Cardiac septum (tissue), 1 donor: ENCODE measurements around the gene ADARB2. TPM values are rescaled to one million over a fixed set of nuclear protein-coding genes. Genes with fewer than 3 reads are reported as not detected.

Source experiments
- DNase-seq: peaks from one replicate; pipeline ENCODE4 v3.0.0-alpha.2; 2020; ENCODE audit warnings: low spot score
- intact Hi-C: fragments of 100-400 bp; cut with DNase I; formaldehyde crosslinking; loops from one replicate; pipeline ENCODE4 v1.14.0; 2022
- total RNA-seq: library from RNA; stranded (reverse); fragmentation: NEBNext Ultra II Directional; extraction: Animal tissue kit (Norgen Biotek cat#: 25700); gene quantifications from one replicate; pipeline ENCODE4 v1.2.1, GENCODE V29; 2021
- donor health status: DM: no; HTN: no; CAD: no.

The ADARB2 gene
- total RNA-seq, 1 donor from 2014 or later: not detected

DNA sequence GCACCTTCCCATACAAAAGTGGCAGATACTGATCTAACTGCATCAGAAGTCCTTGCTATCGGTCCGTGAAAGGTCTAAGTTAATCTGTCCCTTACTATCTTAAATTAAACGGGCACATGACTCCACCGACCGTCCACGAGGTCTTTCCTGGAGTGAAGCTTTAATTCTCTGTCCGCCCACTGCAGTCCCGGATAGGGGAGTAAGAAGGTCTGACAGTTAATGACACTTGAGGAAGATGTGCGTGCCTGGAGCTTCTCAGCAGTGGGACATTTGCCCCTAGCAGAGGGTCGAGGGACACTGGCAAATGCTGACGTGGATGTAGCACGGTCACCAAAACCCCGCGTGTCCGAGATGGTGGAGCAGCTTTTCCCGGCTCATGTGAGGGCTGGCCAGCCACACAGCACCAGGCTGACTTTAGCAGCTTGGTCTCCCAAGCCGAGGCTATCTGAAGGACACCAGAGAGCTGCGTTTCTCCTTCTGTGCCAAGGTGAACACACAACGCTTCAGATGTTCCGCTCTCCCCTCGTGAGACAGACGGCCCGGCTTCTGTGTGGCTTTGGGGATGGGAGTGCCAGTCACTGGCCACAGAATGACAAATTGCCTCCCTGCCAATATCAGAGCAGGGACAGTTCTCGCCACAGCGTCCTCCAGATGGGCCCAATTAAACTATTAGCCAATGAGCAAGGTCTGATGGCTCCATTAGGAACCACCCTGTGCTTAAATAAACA is 86.6 kb downstream of the ADARB2 start:
- peak; percentile 38 for DNase-seq
- intact Hi-C loops: no loop called here

DNA sequence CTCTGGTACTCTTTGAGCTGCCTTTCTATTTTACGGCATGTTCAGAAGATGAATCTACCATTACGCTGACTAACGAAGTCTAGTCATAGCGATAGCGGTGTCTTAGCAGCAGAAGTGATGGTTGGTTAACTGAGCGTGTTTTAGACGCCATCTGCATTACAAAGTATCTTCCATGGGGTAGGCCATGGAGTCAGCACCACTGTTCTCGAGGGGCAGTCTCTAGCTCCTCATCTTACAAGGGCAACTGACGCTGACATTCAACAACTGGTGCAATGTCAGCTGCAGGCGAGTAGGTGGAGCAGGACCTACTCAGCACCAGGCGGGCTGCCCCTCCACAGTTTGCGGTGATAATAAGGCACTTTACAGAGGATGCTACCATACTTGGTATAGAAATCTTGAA is 88.7 kb downstream of the ADARB2 start:
- intact Hi-C loops: no loop called here
- DNase-seq: no peak

DNA sequence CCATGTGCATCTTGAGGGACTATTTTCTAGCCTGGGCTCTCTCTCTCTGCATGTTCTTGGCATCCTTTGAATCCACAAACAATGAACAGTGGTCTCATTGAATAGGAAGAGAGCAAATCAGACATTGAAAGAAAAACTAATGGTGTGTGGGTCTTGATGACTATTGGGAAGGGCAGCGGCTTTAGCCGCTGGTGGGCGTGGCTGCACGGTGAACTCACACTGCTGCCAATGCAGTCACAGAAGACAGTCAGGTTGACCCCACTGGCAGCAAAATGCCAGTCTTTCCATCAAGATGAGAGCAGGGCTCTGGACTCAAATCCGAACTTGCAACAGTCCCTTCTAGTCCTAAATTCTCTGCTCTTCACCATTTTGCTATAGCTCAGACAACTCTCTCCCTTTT is 91.0 kb downstream of the ADARB2 start:
- peak; percentile 53 for DNase-seq
- intact Hi-C loops: no loop called here

DNA sequence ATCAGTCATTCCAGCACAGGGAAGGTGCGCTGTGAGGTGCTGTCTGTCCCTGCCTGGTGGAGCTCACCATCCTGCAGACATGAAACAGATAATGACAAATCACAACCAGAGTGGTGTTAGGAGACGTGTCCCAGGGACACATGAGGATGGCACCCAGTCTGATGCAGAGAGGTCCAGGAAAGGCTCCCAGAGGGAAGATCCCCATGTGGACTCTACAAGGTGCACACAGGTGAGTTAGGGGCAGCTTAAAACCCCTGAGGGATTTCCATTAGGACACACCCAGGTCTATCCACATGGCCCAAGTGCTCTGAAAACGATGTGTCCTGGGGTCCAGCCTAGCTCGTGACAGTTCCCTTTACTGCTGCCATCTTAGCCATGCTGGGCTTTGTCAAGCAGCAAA is 91.4 kb downstream of the ADARB2 start:
- DNase-seq: no peak
- intact Hi-C loops: no loop called here

DNA sequence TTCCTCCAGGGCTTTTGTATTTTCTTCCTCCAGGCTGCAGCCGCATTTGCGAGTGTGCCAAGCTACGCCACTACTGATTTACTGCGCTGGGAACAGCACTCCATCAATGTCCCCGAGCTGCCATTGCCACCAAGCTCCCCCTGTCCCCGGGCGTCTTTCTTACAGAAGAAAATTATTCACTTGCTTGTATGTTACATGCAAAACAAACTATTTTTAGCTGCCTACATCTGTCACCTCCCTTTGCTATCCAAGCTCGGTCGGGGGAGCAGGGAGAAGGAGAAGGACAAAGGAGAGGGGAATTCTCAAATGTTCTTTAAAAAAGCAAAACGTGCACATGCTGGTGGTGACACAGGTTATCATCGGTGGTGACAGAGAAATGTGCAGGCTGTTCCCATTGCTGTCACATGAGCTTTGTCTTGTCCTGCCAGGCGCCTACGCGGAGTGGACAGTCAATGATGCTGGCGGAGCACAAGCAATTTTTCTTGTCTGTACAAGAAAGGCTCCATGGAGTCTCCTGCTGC is 93.1 kb downstream of the ADARB2 start:
- intact Hi-C loops: no loop called here
- no peak for DNase-seq

DNA sequence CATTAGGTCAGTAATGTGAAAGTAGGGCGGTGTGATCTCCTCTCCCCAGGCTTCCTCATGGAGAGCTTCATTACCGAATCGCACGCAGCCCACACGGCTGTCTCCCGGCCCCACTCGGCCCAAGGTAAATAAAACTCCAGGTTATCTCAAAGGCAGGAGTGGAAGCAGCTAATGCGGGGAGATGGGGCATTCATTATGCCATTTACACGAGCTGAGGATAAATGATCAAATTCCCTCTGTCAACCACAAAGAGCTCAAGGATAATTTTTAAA is 93.5 kb downstream of the ADARB2 start:
- DNase-seq: no peak
- intact Hi-C loops: no loop called here

DNA sequence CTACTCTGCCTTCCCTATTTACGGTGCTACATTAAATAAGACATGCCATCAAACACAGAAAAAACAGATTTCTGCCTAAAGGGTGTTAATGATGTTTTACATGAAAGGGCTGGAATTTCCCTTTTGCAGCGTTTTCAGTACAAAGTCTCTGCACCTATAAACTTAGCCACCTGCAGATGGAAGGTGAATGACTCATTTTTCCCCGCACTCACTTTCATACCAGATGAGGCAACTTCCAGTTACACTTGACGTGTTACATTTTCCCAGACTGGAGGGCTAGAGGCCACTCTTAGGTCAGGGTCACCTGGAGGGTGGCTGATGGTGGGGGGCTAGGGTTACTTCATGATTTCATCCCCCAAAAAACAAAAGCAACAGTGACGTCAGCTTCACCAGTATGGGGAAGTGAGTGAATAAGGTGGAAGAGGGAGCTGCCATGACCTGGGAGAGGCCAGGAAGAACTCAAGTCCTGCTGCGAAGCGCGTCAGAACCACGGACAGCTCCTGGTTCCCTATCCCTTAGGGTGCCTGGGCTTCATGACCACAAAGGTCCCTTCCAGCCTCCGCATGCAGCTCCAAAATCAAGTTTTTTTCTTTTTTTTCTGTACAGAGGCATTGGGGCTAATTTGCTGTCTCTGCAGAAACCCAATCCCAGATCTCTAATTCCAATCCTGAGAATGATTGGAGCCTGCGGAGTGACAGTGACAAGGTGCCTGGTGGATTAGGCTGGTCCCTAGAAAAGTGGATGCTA is 94.0 kb downstream of the ADARB2 start:
- intact Hi-C loops: no loop called here
- peak; percentile 69 for DNase-seq

DNA sequence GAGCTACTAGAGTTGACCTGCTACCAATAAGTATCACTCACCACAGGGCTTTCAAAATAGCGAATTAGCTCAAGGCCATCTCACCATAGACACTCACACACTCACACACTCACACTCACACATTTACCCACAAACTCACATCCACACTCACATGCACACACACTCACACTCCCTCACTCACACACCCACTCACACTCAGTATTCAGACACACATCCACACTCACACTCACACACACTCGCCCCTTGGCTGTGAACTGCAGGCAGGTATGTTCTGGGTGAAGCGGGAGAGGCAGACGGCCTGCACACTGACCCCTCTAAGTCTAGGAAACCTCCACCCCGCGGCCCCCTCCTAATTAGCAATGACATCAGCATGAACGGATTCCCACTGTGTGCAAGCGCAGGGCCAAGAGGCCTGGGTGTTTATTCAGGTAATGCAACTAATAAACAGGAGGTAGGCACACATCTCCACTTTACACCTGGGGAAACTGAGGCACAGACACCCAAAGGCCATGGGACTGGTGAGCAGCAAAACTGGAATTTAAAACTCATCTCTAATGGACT is 94.6 kb downstream of the ADARB2 start:
- intact Hi-C loops: no loop called here
- DNase-seq: peak; percentile 41

DNA sequence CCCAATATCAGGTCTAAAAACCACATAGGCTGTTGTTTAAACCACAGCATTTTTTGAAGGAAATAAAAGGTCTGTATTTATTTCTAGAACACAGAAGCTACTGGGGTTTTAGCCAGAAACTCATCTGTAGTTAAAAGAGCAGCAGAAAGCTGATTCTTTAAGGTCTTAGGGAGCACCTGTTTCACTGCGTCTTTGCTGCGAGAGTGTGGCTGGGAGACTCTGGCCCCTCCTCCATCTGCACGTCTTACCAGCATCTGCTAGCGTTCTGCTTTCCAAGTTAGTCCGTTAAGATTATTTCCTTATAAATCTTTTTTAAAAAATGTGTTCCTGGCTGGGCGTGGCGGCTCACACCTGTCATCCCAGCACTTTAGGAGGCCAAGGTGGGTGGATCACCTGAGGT is 95.9 kb downstream of the ADARB2 start:
- DNase-seq: no peak
- intact Hi-C loops: no loop called here

DNA sequence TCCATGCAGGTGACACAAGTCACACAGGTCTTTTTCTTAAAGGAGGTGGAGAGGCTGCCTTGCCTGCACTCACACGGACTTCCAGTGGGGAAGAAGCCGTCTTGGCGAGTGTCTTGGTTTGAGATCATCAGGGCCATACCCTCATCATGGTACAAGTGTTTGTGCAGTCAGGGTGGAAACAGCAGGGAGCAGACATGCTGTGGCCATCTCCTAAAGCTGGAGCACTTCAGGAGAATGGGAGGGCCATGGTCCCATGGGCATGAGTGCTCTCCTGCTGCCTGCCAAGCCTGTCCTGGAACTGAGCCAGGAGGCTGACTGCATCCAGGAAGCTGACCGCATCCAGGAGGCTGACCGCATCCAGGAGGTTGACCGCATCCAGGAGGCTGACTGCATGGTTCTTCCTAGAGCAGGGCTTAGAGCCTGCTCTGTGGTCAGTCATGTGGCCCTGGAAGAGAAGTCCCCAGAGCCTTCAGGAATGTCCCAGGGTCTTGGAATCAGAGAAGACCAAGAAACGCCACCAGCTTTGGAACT is 98.4 kb downstream of the ADARB2 start:
- intact Hi-C loops: no loop called here
- peak; percentile 49 for DNase-seq

DNA sequence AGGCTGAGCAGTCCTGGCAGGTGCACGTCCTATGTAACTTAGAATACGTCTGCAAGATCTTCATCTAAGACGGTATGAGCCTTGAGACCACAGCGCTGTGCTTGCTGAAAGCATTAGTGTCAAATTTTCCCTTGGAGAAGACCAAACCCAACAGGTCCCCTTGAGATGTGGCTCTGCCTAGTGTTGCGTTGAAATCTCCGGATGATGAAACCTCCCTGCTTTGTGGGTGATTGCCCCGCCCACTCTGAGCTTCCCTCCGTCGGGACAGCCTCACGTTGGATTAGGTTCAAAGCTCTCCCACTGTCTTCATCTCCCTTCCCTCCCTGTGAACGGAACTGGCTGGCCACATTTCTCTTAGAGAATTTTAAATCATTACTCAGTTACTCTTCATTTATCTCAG is 102.0 kb downstream of the ADARB2 start:
- no peak for DNase-seq
- intact Hi-C loops: no loop called here

DNA sequence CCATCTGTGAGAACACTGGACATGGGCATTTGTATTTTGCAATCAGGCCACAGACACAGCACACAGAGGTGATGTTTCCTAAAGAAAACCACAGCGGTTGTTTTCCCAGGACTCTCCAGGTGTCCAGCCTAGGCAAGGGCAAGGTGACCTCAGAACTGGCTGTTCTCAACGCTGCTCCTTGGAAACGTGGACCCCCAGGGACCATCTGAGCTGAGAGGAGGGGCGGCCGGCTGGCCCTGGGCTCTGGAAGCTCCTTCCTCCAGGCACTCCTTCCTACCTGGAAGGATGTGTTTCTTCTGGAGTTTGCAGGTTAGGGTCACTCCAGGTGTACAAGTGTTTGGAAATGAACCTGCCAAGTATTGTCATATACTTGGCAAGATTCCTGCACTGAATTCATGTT is 103.1 kb downstream of the ADARB2 start:
- intact Hi-C loops: no loop called here

DNA sequence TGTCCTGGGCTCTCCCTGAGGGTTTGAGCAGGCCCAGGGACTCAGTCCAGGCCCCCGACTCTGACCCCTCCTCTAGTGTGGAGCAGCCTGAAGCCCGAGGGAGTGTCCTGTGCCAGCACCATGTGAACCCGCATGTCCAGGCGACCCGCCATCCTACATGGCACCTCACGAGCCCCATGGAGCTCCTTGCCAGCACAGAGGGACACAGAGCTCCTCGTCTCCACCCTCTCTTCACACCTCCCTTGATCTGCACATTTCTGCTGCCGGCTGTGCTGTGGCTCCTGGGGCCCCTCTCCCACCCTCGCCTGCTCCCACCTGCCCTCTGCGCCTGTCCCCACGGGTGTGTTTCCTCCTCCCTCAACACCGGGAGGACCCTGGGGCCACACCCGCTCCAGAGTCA is 103.5 kb downstream of the ADARB2 start:
- DNase-seq: no peak
- intact Hi-C loops: no loop called here

More for the DNA sequence above, 103.1 kb downstream of the ADARB2 start:
- DNase-seq: no peak

DNA sequence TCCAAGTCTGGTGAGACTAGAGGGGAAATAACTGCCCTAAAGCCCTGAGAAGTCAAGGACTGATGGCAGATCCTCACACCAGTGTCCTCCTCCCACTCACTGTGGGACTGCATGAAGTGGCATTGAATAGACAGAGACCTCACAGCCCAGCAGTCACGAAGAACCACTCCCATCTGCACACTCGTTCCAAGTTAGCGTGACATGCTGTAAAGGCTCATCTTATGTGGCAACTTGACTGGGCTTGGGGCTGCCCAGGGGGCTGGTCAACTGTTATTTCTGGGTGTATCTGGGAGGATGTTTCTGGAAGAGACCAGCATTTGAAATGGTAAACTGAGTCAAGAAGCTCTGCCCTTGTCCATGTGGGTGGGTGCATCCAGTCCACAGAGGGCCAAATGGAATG is 104.7 kb downstream of the ADARB2 start:
- no peak for DNase-seq
- intact Hi-C loops: no loop called here

DNA sequence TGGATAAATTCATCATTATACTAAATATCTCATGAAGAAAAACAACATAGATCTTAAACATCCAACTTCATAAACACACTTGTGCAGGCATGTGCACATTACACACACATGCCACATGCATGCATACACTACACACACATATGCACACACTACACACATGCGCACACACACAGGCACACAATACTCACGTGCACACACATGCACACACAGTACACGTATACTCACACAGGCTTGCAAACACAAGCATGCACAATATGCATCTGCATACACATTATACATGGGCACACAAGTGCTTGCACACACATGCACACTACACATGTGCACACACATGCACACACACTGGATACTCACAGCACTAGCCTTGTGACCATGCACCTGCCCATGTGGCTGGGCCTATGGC is 105.2 kb downstream of the ADARB2 start:
- intact Hi-C loops: no loop called here
- no peak for DNase-seq

DNA sequence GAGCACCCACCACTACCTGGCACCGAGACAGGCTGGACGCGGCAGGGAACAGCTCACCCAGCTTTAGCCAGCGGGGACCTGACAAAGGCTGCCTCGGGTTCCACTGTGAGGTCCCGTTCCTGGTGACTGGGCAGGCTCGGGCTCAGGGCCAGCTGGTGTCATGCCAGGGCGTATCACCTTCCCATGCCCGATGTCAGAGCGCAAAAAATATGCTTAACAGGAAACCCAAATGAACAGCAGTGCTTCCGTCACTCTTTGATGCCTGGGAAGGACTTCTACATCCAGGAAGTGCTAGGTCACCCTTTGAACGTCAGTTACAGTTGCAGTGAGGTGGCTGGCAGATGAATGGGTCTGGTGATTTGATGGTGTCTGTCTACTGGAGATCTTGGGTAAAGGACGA is 106.0 kb downstream of the ADARB2 start:
- DNase-seq: no peak
- intact Hi-C loops: no loop called here

DNA sequence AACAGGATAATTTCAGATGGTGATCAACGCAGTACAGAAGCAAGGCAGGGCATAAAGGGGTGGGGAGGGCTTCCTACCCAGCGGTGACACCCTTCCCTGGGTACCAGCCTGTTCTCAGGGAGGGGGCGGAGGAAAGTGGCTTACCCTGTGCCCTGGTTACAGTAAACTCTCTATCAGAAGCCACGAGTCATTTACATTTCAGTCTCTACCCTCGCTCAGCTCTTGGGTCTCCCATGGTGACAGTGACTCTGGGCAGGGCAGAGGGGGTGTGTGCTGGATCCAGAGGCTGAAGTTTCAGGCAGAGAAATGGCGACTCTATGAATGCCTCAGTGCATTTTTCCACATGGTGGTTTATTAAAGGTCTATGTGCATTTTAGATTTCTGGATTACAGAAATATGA is 107.0 kb downstream of the ADARB2 start:
- no peak for DNase-seq
- intact Hi-C loops: no loop called here

DNA sequence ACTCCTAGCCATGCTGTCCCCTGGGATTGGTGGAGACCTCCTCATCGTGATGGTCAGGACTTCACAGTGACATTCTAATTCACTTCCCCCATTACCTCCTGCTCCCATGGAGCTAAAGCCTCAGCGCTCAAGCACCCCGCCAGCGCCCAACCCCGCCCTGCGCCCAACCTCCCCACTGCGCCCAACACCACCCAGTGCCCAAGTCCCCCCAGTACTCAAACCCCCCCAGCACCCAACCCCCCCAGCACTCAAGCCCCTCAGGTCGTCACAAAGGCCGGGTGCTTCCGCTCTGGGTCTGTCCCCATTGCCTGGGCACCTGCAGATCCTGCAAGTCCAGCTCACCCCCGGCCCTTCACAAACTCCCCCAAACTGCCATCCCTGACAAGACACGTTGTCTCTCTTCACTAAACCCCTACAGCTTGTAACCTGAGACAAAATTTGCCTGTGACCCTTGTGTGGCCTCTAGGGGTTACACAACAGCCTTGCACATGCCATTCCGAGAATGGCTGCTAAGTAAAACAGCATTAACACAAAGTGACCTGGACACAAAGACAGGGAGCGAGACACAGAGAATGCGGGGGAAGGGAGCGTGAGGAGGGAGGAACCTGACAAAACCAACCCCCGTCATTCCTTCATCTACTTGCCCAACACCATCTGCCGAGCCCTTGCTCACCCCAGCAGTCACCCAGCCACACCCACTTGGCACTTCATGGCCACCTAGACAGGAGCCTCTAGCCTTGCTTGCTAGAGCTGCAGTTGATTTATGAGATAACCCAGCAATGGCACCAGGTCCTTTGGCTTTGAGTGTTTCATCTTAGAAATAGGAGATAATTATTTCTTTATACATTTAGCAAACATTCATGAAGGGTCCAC is 107.8 kb downstream of the ADARB2 start:
- intact Hi-C loops: no loop called here
- DNase-seq: no peak

DNA sequence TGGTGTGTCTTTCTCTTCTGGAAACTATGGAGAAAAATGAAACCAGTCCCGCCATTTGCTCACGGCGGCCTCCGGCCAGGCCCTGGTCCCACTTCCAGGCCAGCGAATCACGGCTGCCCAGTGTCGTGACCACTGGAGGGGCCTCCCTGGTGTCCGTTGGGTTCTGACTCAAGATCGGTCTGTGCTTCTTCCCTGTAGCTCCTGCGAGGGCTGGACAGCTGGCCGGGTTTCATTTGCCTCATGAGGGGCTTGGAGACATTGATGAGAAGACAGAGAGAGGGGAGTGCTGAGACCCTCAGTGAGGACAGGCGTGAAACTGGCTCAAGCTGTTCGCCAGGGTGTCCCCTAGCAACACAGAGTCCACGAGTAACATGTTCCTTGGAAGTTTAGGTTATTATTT is 108.6 kb downstream of the ADARB2 start:
- no peak for DNase-seq
- intact Hi-C loops: no loop called here

DNA sequence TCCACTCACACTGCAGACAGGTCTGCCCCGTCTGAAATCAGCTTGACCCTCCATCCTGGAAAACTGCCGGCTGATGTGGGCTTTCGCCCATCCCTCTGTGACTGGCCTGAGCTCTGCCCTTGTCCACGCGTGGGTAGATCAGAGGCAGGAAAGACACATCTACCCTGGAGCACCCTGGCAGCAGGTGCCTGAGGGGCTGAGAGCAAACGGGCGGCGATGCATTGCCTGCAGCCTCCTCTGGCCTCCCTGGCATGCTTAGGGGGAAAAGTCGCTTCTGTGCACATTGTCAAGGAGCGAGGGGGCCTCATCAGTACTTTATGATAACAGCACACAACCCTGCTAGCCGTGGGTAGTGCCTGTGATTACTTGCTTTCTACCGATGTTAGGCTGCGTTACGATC is 109.4 kb downstream of the ADARB2 start:
- DNase-seq: no peak
- intact Hi-C loops: no loop called here
